Measurements from ENCODE around the gene INHBB.

Gene INHBB

DNA sequence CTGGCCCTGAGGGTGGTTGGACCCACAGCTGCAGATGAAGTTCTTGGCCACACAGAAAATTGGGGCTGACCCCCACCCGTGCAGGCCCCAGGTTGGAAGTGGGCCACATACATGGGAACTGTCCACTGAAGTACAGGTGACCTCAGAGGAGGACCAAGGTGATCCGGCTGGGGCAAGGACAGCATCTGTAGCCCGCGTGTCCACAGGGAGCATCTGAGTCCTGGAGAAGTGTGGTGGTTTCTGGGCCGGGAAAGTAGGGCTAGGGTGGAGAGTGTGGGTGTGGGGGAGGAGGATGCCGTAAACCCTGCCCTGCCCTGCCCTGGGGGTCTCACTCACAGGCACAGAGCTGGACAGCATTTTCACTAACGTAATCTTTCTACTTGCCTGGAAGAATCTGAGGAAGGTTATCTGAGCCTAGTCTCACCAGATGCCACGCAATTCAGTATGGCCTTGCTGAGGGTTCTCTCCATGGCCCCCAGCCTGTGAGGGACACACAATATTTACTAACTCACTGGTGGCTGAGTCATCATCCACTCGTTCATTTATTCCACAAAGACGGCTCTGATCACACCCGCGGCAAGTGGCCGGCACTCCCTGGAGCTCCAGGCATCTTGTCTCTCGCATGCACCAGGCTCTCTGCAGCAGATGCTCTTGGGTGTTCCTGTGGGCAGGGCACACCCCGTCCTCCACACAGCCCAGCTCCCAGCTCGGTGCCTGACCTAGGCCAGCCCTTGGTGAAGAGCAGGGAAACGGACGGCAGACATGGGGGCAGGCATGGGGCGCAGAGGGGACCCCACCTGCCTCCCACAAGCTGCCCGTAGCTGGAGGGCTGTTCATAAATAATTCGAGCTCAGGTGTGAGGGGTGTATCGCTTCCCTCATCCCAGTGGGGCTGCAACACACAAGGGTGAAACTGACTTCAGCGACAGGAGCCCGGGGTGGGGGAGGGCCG is 51.2 kb downstream of the INHBB start:
- Histone ChIP-seq H3K27ac (ENCODE audit: low read length) (no peak overlapping the region), H3K4me1 (ENCODE audit: control insufficient read depth, insufficient read depth, low read length) (peaks cover 4% of the 10 kb centered on the region), H3K27me3 (ENCODE audit: control insufficient read depth, insufficient read depth, low read length) (no peaks in the 10 kb centered on the region), H3K36me3 (ENCODE audit: control insufficient read depth, insufficient read depth, low read length) (no peaks in the 10 kb centered on the region), H3K4me3 (ENCODE audit: low read length) (no peak overlapping the region), H3K9me3 (ENCODE audit: control insufficient read depth, insufficient read depth, low read length) (no peaks in the 10 kb centered on the region)
- no CpG with 5 or more reads among the region's 25 CpGs for WGBS (ENCODE audit: insufficient coverage, insufficient read length)
- no peak for DNase-seq (ENCODE audit: low read depth, low spot score)

DNA sequence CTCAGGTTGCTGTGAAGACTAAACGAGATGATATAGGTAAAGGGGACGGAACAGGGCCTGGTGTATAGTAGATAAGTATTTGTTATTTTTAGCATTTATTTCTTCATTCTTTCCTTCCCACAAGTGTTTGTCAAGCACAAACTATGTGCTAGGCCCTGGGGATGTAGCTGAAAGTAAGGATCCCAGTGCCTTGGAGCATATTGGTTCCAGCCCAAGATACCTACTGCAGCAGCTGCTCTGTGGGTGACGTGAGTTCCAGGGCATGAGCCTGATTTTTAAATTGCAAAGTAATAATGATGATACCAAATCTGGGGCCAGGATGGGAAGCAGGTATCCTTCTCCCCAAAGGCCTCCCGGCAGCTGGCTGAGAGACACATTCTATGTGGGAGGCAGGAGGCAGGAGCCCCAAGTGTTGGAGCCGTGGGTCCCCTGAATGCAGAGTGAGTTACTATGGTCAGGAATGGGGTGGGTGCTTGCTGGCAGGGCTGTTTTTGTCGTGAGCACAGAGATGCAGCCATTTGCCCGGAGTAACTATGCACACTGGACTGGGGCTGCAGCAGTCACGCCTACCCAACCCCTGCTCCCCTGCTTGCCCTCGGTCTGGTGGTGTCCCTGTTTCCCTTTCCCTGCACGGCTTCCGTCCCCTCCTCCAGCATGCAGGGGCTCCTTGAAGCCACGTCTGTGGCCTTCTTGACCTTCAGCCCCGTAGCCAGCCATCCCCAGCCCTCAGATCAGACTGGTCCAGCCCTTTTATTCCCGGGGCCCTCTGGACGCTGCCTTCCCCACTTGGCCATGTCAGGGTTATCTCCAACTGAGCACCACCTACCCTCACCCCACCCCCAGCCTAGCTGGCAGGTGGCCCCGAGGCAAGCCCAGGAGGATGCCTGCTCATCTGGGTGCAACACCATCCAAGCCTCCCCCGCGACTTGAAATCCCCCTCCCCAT is 52.4 kb downstream of the INHBB start:
- Histone ChIP-seq H3K4me3 (ENCODE audit: low read length) (no peak overlapping the region), H3K4me1 (ENCODE audit: control insufficient read depth, insufficient read depth, low read length) (peaks cover 4% of the 10 kb centered on the region), H3K27me3 (ENCODE audit: control insufficient read depth, insufficient read depth, low read length) (no peaks in the 10 kb centered on the region), H3K27ac (ENCODE audit: low read length) (no peak overlapping the region), H3K9me3 (ENCODE audit: control insufficient read depth, insufficient read depth, low read length) (no peaks in the 10 kb centered on the region), H3K36me3 (ENCODE audit: control insufficient read depth, insufficient read depth, low read length) (no peaks in the 10 kb centered on the region)
- no peak for DNase-seq (ENCODE audit: low read depth, low spot score)
- no CpG with 5 or more reads among the region's 18 CpGs for WGBS (ENCODE audit: insufficient coverage, insufficient read length)

- Histone ChIP-seq H3K4me3 (ENCODE audit: low read length) (no peak overlapping the region), H3K27me3 (ENCODE audit: control insufficient read depth, insufficient read depth, low read length) (no peaks in the 10 kb centered on the region)
Observed at GRCh38 chr2:120398996-120399888, 53.3 kb downstream of the INHBB start.

GRCh38 chr2:120399889-120400240 is 53.9 kb downstream of the INHBB start:
- no peaks in the 10 kb centered on the region for H3K27me3 ChIP-seq (ENCODE audit: control insufficient read depth, insufficient read depth, low read length)
- no peak overlapping the region for H3K4me3 ChIP-seq (ENCODE audit: low read length)
- no peaks in the 10 kb centered on the region for H3K9me3 ChIP-seq (ENCODE audit: control insufficient read depth, insufficient read depth, low read length)
- no peaks in the 10 kb centered on the region for H3K36me3 ChIP-seq (ENCODE audit: control insufficient read depth, insufficient read depth, low read length)
- WGBS (ENCODE audit: insufficient coverage, insufficient read length), result no CpG with 5 or more reads among the region's 8 CpGs
- peaks cover 4% of the 10 kb centered on the region for H3K4me1 ChIP-seq (ENCODE audit: control insufficient read depth, insufficient read depth, low read length)
- H3K27ac ChIP-seq (ENCODE audit: low read length), result no peak overlapping the region
- no peak for DNase-seq (ENCODE audit: low read depth, low spot score)

More at GRCh38 chr2:120398996-120399888, 53.3 kb downstream of the INHBB start:
- no peaks in the 10 kb centered on the region for H3K36me3 ChIP-seq (ENCODE audit: control insufficient read depth, insufficient read depth, low read length)
- H3K27ac ChIP-seq (ENCODE audit: low read length), result no peak overlapping the region
- peaks cover 4% of the 10 kb centered on the region for H3K4me1 ChIP-seq (ENCODE audit: control insufficient read depth, insufficient read depth, low read length)
- no peak for DNase-seq (ENCODE audit: low read depth, low spot score)
- no CpG with 5 or more reads among the region's 22 CpGs for WGBS (ENCODE audit: insufficient coverage, insufficient read length)
- H3K9me3 ChIP-seq (ENCODE audit: control insufficient read depth, insufficient read depth, low read length), result no peaks in the 10 kb centered on the region

DNA sequence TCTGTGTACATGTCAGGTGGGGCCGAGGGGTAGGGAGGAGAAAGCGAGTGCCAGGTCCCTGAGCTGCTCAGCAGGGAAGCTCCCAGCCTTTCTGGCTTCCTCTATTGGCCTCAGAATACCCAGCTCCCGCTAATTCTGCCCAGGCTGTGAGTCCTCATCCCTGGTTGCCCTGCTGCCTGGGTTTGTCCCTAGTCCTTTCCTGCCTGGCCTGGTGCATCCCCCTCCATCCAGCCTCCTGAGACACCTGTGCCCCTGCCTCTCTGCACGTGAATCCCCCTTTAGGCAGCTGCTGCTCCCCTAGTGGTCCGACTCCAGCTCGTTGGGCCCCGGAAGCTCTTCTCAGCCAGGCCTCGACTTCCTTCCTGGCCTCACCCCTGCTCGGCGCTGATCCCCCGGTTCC is 54.6 kb downstream of the INHBB start:
- H3K27ac ChIP-seq (ENCODE audit: low read length), result no peak overlapping the region
- H3K4me1 ChIP-seq (ENCODE audit: control insufficient read depth, insufficient read depth, low read length), result peaks cover 4% of the 10 kb centered on the region
- H3K9me3 ChIP-seq (ENCODE audit: control insufficient read depth, insufficient read depth, low read length), result no peaks in the 10 kb centered on the region
- H3K27me3 ChIP-seq (ENCODE audit: control insufficient read depth, insufficient read depth, low read length), result no peaks in the 10 kb centered on the region
- H3K4me3 ChIP-seq (ENCODE audit: low read length), result no peak overlapping the region
- H3K36me3 ChIP-seq (ENCODE audit: control insufficient read depth, insufficient read depth, low read length), result no peaks in the 10 kb centered on the region
- WGBS (ENCODE audit: insufficient coverage, insufficient read length), result no CpG with 5 or more reads among the region's 11 CpGs
- no peak for DNase-seq (ENCODE audit: low read depth, low spot score)

Measured in iPS DF 6.9 (cell line).